Measurements from ENCODE around the gene ATF6B. TPM values are rescaled to one million over a fixed set of nuclear protein-coding genes. Genes with fewer than 3 reads are reported as not detected.

The ATF6B gene
- total and polyA plus RNA-seq, 2 of the 13 experiments (the other 11 are each of a cell fraction or from before 2014, with no cell fraction given) = 18.1 to 44.0 TPM

GRCh38 chr6:32087574-32088486, 40.2 kb downstream of the ATF6B start (continued):
- TF ChIP-seq ZNF784 (CRISPR knock-in tag; IDR thresholded peaks at IDR 0.05; ENCODE audit: borderline replicate concordance) (no peak), HMGXB3 (CRISPR knock-in tag; IDR thresholded peaks at IDR 0.05; ENCODE audit: borderline replicate concordance) (no peak), ZNF205 (CRISPR knock-in tag; IDR thresholded peaks at IDR 0.05) (peak; percentile 56; the same call in 1 of the 2 replicates), TBL1XR1 (IDR thresholded peaks at IDR 0.05; ENCODE audit: borderline replicate concordance, low read length, partially characterized antibody) (no peak), MED13 (CRISPR knock-in tag; IDR thresholded peaks at IDR 0.05) (no peak), KLF12 (CRISPR knock-in tag; IDR thresholded peaks at IDR 0.05; ENCODE audit: borderline replicate concordance) (no peak), ZNF766 (CRISPR knock-in tag; IDR thresholded peaks at IDR 0.05; ENCODE audit: borderline replicate concordance) (no peak), REXO4 (CRISPR knock-in tag; IDR thresholded peaks at IDR 0.05; ENCODE audit: borderline replicate concordance) (no peak), ESRRA (CRISPR knock-in tag; IDR thresholded peaks at IDR 0.05; ENCODE audit: low read depth) (0 out of 2 replicates have a peak, but pooled peaks have one; percentile 46), ZNF557 (CRISPR knock-in tag; IDR thresholded peaks at IDR 0.05) (no peak), SNAPC4 (CRISPR knock-in tag; IDR thresholded peaks at IDR 0.05) (no peak), NFYB (CRISPR knock-in tag; IDR thresholded peaks at IDR 0.05) (peak; percentile 27; the same call in 1 of the 2 replicates), THRA (CRISPR knock-in tag; IDR thresholded peaks at IDR 0.05; ENCODE audit: borderline replicate concordance) (peak; percentile 63; the same call in 1 of the 2 replicates), ZNF552 (CRISPR knock-in tag; IDR thresholded peaks at IDR 0.05; ENCODE audit: borderline replicate concordance) (no peak)

All from HepG2 (cell line).